Psoas muscle (tissue), 8 donors: ENCODE results near the gene ERBB2. TPM values are rescaled to one million over a fixed set of nuclear protein-coding genes. Genes with fewer than 3 reads are reported as not detected.
A peak's percentile ranks its signal among the peaks of the same experiment; 100 is the strongest.

Experiments
- ATAC-seq, 4 donors: fragments of 200-7000 bp; cut with Tn5 transposase; one replicate each; pipeline ENCODE4 v1.9.1; 2020; ENCODE audit warnings: moderate library complexity in 3 of 4, mild to moderate bottlenecking in 2 of 4
- DNase-seq, 2 donors: peaks; one replicate each; pipeline ENCODE4 v3.0.0-alpha.2; 2020
- H3K27ac ChIP-seq: fragments of 200-600 bp; one replicate; pipeline ENCODE4 v1.8.0; 2022
- H3K27me3 ChIP-seq, 3 donors: fragments of 200-600 bp in 1 of 3; one replicate each; pipeline versions ENCODE4 v1.6.1 to v1.8.0; 2013 to 2022; ENCODE audit warnings: low read length in 2 of 3, mild to moderate bottlenecking in 2 of 3, moderate library complexity in 1 of 3; ENCODE audit not compliant: insufficient read depth in 3 of 3
- H3K36me3 ChIP-seq, 2 donors: fragments of 200-600 bp in 1 of 2; one replicate each; pipeline versions ENCODE4 v1.6.1 to v1.8.0; 2013 to 2022; ENCODE audit warnings: low read depth in 1 of 2, mild to moderate bottlenecking in 1 of 2, moderate library complexity in 1 of 2; ENCODE audit not compliant: insufficient read depth in 1 of 2
- H3K4me1 ChIP-seq: fragments of 200-600 bp; one replicate; pipeline ENCODE4 v1.8.0; 2022
- H3K4me3 ChIP-seq: fragments of 200-600 bp; one replicate; pipeline ENCODE4 v1.8.0; 2022; ENCODE audit warnings: mild to moderate bottlenecking
- H3K9me3 ChIP-seq: fragments of 200-600 bp; one replicate; pipeline ENCODE4 v1.8.0; 2022
- CTCF ChIP-seq: fragments of 200-600 bp; IDR thresholded peaks from one replicate; pipeline ENCODE4 v1.8.0; 2022; ENCODE audit warnings: antibody characterized with exemption
- WGBS, 3 donors: extraction: QIAGEN DNeasy Blood & Tissue Kit; methylation state at CpG; one replicate each; pipeline versions ENCODE4 v1.1.6 to v1.1.7; 2013; 5-methylcytosine and 5-hydroxymethylcytosine counted together
- intact Hi-C, 2 donors: fragments of 100-400 bp; cut with DNase I; formaldehyde crosslinking; loops; one replicate each; pipeline versions ENCODE4 v1.11.0 to v1.14.2; 2022
- long read RNA-seq, 2 donors: library from polyadenylated mRNA; unstranded; transcript quantifications; one replicate each; pipeline ENCODE4 v2.0.0, GENCODE V29; 2021
- polyA plus RNA-seq, 3 donors: library from polyadenylated mRNA; stranded (reverse); fragments of 200-250 nt; gene quantifications; one replicate each; pipeline ENCODE4 v1.2.3, GENCODE V29; 2013
- total RNA-seq, 4 donors: library from RNA; stranded (reverse); fragmentation: NEBNext Ultra II Directional in 2 of 4; extraction: Animal tissue kit (Norgen Biotek cat#: 25700) in 2 of 4; gene quantifications; one replicate each; pipeline versions ENCODE4 v1.2.1 to v1.2.4, GENCODE V29; 2021 to 2023
- donor health status: healthy with polysubstance abuse.
- donor health status: DM: no; HTN: no; CAD: no; lungs with moderate emphysema.
- donor health status: Bipolar disorder and iron deficiency.
- donor health status: healthy.
- donor health status: DM: yes; HTN: yes; CAD: no.
- donor health status: DM: no; HTN: no; CAD: no.
- donor health status: DM: no; HTN: no; CAD: no.
- donor health status: DM: yes; HTN: yes; CAD: no.

ERBB2 gene
- total RNA-seq (10 to 100 TPM; 20.4 to 24.9 (median 21.1) TPM), polyA plus RNA-seq (10 to 100 TPM in 1 of 3 donors, 1 to 10 TPM in 2; 4.0 to 11.1 (median 9.2) TPM)
- long read RNA-seq, donor 1, full-length matches to known transcripts, result 4 of 12 reads
- long read RNA-seq, donor 1, partial matches to known transcripts, result 8 of 12 reads
- long read RNA-seq, donor 1, other reads (novel, unspliced or antisense), result 0 of 12 reads
- long read RNA-seq, donor 2, full-length matches to known transcripts, result 7 of 26 reads
- long read RNA-seq, donor 2, partial matches to known transcripts, result 16 of 26 reads
- long read RNA-seq, donor 2, other reads (novel, unspliced or antisense), result 3 of 26 reads

- H3K27ac ChIP-seq, result peak within 1 kb of the TSS; percentile 78
- peaks cover 42% of the 10 kb centered on the region for H3K4me1 ChIP-seq
- intact Hi-C loops, result no loop called here
- ATAC-seq (peak; percentile 71 to 89 (median 80)), DNase-seq (peak; percentile 70 to 81)
- peak within 1 kb of the TSS; percentile 94 for H3K4me3 ChIP-seq
- H3K9me3 ChIP-seq, result no peaks in the 10 kb centered on the region
- no peak for TF ChIP-seq CTCF
- H3K36me3 ChIP-seq, result peaks cover 0 to 11% of the 10 kb centered on the region in 2 donors
- H3K27me3 ChIP-seq, result no peaks in the 10 kb centered on the region
- WGBS, 3 donors, result 2% methylated on average over 17 to 20 of the region's 20 CpGs
Observed at GRCh38 chr17:39699818-39700147, at the start of gene ERBB2. ERBB2 (plus strand) TSS chr17:39700064; CDS start chr17:39700239, 175 bp downstream.

- no peaks in the 10 kb centered on the region for H3K9me3 ChIP-seq
- ATAC-seq (no peak), DNase-seq (no peak)
- no peak overlapping the region for H3K4me3 ChIP-seq
- WGBS, 3 donors, result 93 to 94% (median 94%) methylated on average over 11 of the region's 11 CpGs
- H3K4me1 ChIP-seq, result peaks cover 6% of the 10 kb centered on the region
- intact Hi-C loops, result no loop called here
- H3K36me3 ChIP-seq, result peaks cover 0 to 4% of the 10 kb centered on the region in 2 donors
- no peak for TF ChIP-seq CTCF
- H3K27ac ChIP-seq, result no peak overlapping the region
- no peaks in the 10 kb centered on the region for H3K27me3 ChIP-seq
Observed at GRCh38 chr17:39650121-39650579, 49.7 kb upstream of the ERBB2 start.

GRCh38 chr17:39651923-39652586, 47.8 kb upstream of the ERBB2 start:
- WGBS, 3 donors, result 59 to 71% (median 70%) methylated on average over 8 of the region's 8 CpGs
- H3K27me3 ChIP-seq, result no peaks in the 10 kb centered on the region
- no peak for TF ChIP-seq CTCF
- H3K4me3 ChIP-seq, result no peak overlapping the region
- H3K36me3 ChIP-seq, result peaks cover 0 to 4% of the 10 kb centered on the region in 2 donors
- no peak overlapping the region for H3K27ac ChIP-seq
- ATAC-seq, result no peak
- intact Hi-C loops, result loop anchor here in 1 of 2 donors (1.0 kb wide), 1 partner anchor 58 kb away; no protein-coding TSS in a partner anchor
- peaks cover 6% of the 10 kb centered on the region for H3K4me1 ChIP-seq
- H3K9me3 ChIP-seq, result no peaks in the 10 kb centered on the region
- no peak for DNase-seq

GRCh38 chr17:39652587-39653315, 47.1 kb upstream of the ERBB2 start:
- 53 to 63% (median 53%) methylated on average over 6 to 7 of the region's 7 CpGs for WGBS, 3 donors
- Histone ChIP-seq H3K9me3 (no peaks in the 10 kb centered on the region), H3K27me3 (no peaks in the 10 kb centered on the region), H3K4me3 (no peak overlapping the region), H3K27ac (no peak overlapping the region), H3K36me3 (peaks cover 0 to 7% of the 10 kb centered on the region in 2 donors), H3K4me1 (peaks cover 6% of the 10 kb centered on the region)
- intact Hi-C loops, result no loop called here
- TF ChIP-seq CTCF, result no peak
- peak in 2 of 4 donors; percentile 6 to 9 for ATAC-seq
- no peak for DNase-seq
